ENCODE data around the gene PITPNB. TPM values are rescaled to one million over a fixed set of nuclear protein-coding genes. Genes with fewer than 3 reads are reported as not detected.

Gene PITPNB
- polyA plus RNA-seq, 1 donor (not counting 4 experiments of a cell fraction or from before 2014, with no cell fraction given) = 81.6 TPM

DNA sequence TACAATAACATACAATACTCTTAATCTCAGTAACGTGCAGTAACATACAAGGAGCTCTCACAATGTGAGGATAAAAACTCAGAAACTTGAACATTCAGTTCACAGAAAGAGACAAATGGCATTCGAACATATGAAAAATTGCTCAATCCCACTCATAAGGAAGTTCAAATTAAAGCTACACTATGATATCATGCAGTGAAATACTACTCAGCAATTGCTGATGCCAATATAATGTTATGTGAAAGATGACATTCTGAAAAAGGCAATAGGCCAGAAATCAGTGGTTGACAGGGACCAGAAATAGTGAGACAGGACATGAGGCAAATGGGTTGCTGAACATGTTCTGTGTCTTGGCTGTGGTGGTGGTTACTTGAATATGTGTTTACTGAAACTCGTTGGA is 33.7 kb upstream of the PITPNB start:
- Histone ChIP-seq H3K9me3 (ENCODE audit: control insufficient read depth, low read depth, low read length) (no peaks in the 10 kb centered on the region), H3K4me3 (ENCODE audit: control insufficient read depth in 2 of 3, extremely low read depth in 1 of 3, insufficient read depth in 2 of 3, low read depth in 1 of 3, low read length in 3 of 3) (no peak overlapping the region)

DNA sequence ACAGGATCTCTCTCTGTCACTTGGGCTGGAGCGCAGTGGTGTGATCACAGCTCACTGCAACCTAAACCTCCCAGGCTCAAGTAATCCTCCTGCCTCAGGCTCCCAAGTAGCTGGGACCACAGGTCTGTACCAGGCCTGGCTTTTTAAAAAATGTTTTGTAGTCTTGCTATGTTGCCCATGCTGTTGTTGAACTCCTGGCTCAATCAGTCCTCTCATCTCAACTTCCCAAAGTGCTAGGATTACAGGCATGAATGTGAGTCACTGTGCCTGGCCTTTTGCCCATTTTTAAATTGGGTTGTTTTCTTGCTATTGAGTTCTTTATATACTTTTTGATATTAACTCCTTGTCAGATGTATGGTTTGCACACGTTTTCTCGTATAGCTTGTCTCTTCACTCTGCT is 33.0 kb upstream of the PITPNB start:
- DNase-seq (ENCODE audit: low read depth, low spot score) (no peak), FAIRE-seq (no peak)

More for the DNA sequence above, 33.7 kb upstream of the PITPNB start:
- Histone ChIP-seq H3K27me3 (ENCODE audit: control insufficient read depth, extremely low read depth, insufficient read depth, low read length) (no peaks in the 10 kb centered on the region), H2AFZ (ENCODE audit: control insufficient read depth, low read length) (no peak overlapping the region), H3K4me2 (ENCODE audit: control insufficient read depth, extremely low read depth, insufficient read depth, low read depth, low read length) (no peak overlapping the region), H3K9me1 (ENCODE audit: control insufficient read depth, extremely low read depth, insufficient read depth, low read length) (no peaks in the 10 kb centered on the region), H3K27ac (ENCODE audit: control insufficient read depth, insufficient read depth, low read length) (no peak overlapping the region), H3K4me1 (ENCODE audit: control insufficient read depth, extremely low read depth, insufficient read depth, low read length) (no peaks in the 10 kb centered on the region), H3K36me3 (ENCODE audit: control insufficient read depth in 2 of 2, extremely low read depth in 1 of 2, insufficient read depth in 2 of 2, low read length in 2 of 2) (no peaks in the 10 kb centered on the region), H3K9ac (ENCODE audit: control insufficient read depth, extremely low read depth, insufficient read depth, low read length) (no peak overlapping the region), H4K20me1 (ENCODE audit: control insufficient read depth, extremely low read depth, insufficient read depth, low read length) (no peaks in the 10 kb centered on the region), H3K79me2 (ENCODE audit: control insufficient read depth, insufficient read depth, low read length) (no peaks in the 10 kb centered on the region)
- no peak for TF ChIP-seq EZH2 (IDR thresholded peaks at IDR 0.05; ENCODE audit: low read length)
- TF ChIP-seq, protein P1, sequence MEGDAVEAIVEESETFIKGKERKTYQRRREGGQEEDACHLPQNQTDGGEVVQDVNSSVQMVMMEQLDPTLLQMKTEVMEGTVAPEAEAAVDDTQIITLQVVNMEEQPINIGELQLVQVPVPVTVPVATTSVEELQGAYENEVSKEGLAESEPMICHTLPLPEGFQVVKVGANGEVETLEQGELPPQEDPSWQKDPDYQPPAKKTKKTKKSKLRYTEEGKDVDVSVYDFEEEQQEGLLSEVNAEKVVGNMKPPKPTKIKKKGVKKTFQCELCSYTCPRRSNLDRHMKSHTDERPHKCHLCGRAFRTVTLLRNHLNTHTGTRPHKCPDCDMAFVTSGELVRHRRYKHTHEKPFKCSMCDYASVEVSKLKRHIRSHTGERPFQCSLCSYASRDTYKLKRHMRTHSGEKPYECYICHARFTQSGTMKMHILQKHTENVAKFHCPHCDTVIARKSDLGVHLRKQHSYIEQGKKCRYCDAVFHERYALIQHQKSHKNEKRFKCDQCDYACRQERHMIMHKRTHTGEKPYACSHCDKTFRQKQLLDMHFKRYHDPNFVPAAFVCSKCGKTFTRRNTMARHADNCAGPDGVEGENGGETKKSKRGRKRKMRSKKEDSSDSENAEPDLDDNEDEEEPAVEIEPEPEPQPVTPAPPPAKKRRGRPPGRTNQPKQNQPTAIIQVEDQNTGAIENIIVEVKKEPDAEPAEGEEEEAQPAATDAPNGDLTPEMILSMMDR (optimal IDR thresholded peaks at IDR 0.05 in 1 of 3, IDR thresholded peaks at IDR 0.05 in 1 of 3, conservative IDR thresholded peaks at IDR 0.05 in 1 of 3; ENCODE audit: extremely low read depth in 1 of 3, insufficient read depth in 2 of 3, low read length in 3 of 3) = no peak
- DNase-seq (ENCODE audit: low read depth, low spot score) (no peak), FAIRE-seq (no peak)
- dilution Hi-C loops (cut with MboI; ENCODE audit: extremely low pct_ligation_motif_present, low sequenced_read_pairs) = no loop called here

More for the DNA sequence above, 33.0 kb upstream of the PITPNB start:
- no peak for TF ChIP-seq EZH2 (IDR thresholded peaks at IDR 0.05; ENCODE audit: low read length)
- TF ChIP-seq, protein P1 (optimal IDR thresholded peaks at IDR 0.05 in 1 of 3, IDR thresholded peaks at IDR 0.05 in 1 of 3, conservative IDR thresholded peaks at IDR 0.05 in 1 of 3; ENCODE audit: extremely low read depth in 1 of 3, insufficient read depth in 2 of 3, low read length in 3 of 3) = no peak
- no peak overlapping the region for H3K9ac ChIP-seq (ENCODE audit: control insufficient read depth, extremely low read depth, insufficient read depth, low read length)
- no peaks in the 10 kb centered on the region for H4K20me1 ChIP-seq (ENCODE audit: control insufficient read depth, extremely low read depth, insufficient read depth, low read length)
- H3K4me3 ChIP-seq (ENCODE audit: control insufficient read depth in 2 of 3, extremely low read depth in 1 of 3, insufficient read depth in 2 of 3, low read depth in 1 of 3, low read length in 3 of 3) = no peak overlapping the region
- no peaks in the 10 kb centered on the region for H3K36me3 ChIP-seq (ENCODE audit: control insufficient read depth in 2 of 2, extremely low read depth in 1 of 2, insufficient read depth in 2 of 2, low read length in 2 of 2)
- H2AFZ ChIP-seq (ENCODE audit: control insufficient read depth, low read length) = no peak overlapping the region
- no peaks in the 10 kb centered on the region for H3K9me1 ChIP-seq (ENCODE audit: control insufficient read depth, extremely low read depth, insufficient read depth, low read length)
- no peaks in the 10 kb centered on the region for H3K4me1 ChIP-seq (ENCODE audit: control insufficient read depth, extremely low read depth, insufficient read depth, low read length)
- dilution Hi-C loops (cut with MboI; ENCODE audit: extremely low pct_ligation_motif_present, low sequenced_read_pairs) = no loop called here
- no peak overlapping the region for H3K4me2 ChIP-seq (ENCODE audit: control insufficient read depth, extremely low read depth, insufficient read depth, low read depth, low read length)
- no peaks in the 10 kb centered on the region for H3K79me2 ChIP-seq (ENCODE audit: control insufficient read depth, insufficient read depth, low read length)
- H3K27me3 ChIP-seq (ENCODE audit: control insufficient read depth, extremely low read depth, insufficient read depth, low read length) = no peaks in the 10 kb centered on the region
- no peaks in the 10 kb centered on the region for H3K9me3 ChIP-seq (ENCODE audit: control insufficient read depth, low read depth, low read length)
- H3K27ac ChIP-seq (ENCODE audit: control insufficient read depth, insufficient read depth, low read length) = no peak overlapping the region

Data from keratinocyte (primary cell).